ENCODE data around the gene SAPCD1.
"Not testable (repeated sequence)": the region's sequence is repeated elsewhere in the genome, so short reads cannot be mapped to it uniquely, and the experiment has no call there.

Gene SAPCD1

DNA sequence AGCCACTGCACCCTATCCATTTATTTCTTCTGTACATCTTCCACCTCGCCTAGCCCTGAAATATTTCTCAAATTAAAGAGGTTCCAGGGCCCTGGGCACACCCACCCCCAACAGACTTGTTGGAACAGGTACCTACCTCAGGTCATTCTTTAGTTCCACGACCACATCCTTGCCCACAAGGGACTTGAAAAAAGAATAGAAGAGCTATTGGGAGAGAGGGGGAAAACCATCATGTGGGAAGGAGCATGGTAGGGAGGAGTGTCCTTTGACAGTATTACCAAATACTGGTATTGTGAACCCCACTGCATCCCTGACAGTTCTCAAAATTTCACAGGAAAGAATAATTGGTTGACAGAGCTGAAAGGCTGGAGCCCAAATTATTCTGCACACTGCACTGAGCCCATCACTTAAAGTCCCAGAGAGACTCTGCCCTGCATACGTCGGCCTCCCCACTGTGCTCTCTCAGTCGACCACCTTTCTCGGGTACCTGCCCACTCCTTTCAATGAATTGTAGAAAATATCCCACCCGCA, 43.5 kb downstream of the SAPCD1 start:
- DNase-seq = no peak

DNA sequence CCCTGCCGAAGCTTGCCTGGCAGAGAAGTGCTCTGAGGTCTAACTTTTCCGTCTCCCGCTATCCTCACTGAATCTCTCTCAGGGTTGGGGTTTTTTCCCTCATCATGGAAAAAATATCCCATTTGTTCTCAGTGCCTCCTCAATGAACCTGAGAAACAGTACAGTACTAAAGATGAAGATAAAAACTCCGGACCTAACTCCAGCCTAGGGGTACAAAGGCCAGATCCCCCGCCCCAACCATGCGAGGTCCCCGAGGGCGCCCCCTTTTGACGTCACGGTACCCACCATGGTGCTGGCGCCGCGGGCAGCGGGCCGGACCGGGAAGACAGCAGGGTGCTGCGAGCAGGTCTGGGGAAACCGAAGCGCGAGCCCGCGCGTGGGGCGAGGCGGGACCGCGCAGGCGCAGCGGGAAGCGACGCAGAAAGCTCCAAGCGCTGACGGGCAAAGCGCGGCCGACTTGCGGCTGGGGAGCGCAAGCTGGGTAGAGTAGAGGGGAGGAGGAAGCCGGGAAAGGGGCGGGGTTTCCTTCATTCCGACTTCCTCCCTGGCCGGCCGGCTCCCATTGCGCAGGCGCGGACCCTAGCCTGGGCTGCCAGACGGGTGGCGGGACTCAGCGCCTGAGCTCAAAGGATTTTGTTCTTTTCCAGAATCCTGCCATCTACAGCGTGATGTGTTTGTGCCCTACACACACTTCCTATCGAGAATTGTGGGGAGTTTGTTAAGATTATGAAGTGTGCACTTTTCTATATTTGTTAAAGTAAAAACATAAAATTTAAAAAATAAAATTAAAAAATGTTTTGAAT, 44.2 kb downstream of the SAPCD1 start, which contains the start of gene LSM2:
Gene LSM2 (minus strand): TSS at position 497 of the 803 bp plus-strand sequence. CDS start 209 bp downstream, at position 288.
- peak; percentile 95 for DNase-seq

DNA sequence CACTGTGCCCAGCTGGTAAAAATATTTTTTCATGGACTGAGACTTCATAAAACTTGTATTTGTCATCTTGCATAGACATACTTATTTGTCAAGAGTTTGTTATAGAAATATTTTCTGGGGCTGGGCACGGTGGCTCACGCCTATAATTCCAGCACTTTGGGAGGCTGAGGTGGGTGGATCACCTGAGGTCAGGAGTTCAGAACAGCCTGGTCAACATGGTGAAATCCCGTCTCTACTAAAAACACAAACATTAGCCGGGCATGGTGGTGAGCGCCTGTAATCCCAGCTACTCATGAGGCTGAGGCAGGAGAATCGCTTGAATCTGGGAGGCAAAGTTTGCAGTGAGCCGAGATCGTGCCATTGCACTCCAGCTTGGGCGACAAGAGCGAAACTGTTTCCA, 46.1 kb downstream of the SAPCD1 start:
- not testable (repeated sequence) for DNase-seq

DNA sequence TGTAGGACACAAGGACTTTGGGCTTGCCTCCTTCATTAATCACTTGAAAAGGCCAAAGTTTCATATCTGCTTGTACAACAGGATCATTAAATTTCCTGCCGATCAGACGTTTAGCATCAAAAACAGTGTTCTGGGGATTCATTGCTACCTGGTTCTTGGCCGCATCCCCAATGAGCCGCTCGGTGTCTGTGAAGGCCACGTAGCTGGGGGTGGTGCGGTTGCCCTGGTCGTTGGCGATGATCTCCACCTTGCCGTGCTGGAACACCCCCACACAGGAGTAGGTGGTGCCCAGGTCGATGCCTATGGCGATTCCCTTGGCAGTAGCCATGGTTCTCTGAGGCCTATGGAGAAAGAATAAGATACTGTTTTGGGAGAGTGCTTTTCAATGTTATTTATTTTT, 49.2 kb downstream of the SAPCD1 start:
- no peak for DNase-seq

DNA sequence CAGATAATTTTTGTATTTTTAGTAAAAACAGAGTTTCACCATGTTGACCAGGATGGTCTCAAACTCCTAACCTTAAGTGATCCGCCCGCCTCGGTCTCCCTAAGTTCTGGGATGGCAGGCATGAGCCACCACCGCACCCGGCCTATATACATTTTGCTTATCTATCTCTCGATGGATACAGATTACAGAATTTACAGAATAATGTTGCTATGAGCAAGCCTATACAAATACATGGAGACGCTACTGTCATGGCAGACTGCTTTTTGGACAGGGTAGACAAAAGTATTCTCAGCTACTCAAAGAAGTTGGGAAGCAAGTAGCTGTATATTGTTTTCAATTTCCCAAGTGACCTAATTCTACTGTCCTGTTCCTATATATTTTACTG, 51.0 kb downstream of the SAPCD1 start:
- DNase-seq = no peak
